Suppressor macrophage treated with lipopolysaccharide for 4 hours (primary cell): ENCODE results near the gene KLHL29.

Source experiments
- DNase-seq: peaks from one replicate; pipeline ENCODE4 v3.0.0-alpha.2; 2020

The KLHL29 gene

GRCh38 chr2:23690421-23691105, 305.6 kb downstream of the KLHL29 start:
- no peak for DNase-seq

DNA sequence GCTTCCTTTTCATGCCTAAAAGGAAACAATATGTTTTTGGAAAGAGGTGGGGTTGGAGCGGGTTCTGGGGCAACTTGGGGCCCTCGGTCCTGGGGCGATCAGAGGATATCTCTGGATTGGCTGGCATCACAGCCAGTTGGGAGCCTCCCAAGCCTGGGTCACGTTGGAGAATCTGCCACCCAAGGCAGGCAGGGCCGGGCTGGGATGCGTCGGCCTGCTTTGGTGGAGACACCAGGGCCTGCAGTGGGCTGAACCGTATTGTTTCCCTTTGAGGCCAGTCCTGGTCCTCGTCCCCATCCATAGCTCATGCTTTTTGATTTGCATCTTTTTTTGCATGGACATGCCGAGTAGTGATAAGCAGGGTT, 306.1 kb downstream of the KLHL29 start:
- DNase-seq = no peak

DNA sequence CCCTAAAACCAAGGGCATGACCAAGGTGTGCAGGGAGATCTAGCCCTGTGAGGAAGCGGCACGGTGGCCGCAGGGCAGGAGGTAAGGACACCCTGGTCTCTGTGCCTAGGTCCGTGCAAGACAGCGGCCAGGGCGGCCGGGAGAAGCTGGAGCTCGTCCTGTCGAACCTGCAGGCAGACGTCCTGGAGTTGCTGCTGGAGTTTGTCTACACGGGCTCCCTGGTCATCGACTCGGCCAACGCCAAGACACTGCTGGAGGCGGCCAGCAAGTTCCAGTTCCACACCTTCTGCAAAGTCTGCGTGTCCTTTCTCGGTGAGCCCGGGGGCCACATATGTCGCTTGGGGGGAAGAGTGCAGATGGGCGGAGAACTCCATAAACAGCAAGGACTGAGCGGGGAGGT, 306.6 kb downstream of the KLHL29 start:
- no peak for DNase-seq

GRCh38 chr2:23692263-23692662, 307.3 kb downstream of the KLHL29 start:
- DNase-seq = no peak

DNA sequence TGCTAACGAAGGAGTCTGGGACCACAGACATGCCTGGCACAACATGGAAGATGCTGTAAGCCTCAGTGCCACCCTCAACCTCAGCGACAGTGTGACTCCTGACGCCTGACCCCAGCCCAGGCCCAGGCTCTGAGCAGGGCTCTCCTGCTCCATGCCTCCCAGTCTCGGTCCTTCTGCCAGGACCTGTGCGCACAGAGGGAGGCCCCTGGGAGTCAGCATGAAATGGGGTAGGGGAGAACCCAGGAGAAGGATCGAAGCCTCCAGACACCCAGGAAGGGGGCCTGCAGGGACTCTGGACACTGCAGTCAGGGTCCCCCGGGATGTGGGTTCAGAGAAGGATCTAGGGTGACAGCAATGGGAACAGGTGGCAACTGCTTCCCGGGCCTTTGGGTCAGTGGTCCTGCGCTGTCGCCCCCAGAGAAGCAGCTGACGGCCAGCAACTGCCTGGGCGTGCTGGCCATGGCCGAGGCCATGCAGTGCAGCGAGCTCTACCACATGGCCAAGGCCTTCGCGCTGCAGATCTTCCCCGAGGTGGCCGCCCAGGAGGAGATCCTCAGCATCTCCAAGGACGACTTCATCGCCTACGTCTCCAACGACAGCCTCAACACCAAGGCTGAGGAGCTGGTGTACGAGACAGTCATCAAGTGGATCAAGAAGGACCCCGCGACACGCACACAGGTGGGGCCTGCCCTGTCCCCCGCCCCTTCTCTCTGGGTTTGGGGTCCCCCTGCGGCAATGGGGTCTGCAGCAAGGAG, 308.0 kb downstream of the KLHL29 start:
- DNase-seq = no peak

GRCh38 chr2:23693606-23693951, 308.6 kb downstream of the KLHL29 start:
- no peak for DNase-seq

DNA sequence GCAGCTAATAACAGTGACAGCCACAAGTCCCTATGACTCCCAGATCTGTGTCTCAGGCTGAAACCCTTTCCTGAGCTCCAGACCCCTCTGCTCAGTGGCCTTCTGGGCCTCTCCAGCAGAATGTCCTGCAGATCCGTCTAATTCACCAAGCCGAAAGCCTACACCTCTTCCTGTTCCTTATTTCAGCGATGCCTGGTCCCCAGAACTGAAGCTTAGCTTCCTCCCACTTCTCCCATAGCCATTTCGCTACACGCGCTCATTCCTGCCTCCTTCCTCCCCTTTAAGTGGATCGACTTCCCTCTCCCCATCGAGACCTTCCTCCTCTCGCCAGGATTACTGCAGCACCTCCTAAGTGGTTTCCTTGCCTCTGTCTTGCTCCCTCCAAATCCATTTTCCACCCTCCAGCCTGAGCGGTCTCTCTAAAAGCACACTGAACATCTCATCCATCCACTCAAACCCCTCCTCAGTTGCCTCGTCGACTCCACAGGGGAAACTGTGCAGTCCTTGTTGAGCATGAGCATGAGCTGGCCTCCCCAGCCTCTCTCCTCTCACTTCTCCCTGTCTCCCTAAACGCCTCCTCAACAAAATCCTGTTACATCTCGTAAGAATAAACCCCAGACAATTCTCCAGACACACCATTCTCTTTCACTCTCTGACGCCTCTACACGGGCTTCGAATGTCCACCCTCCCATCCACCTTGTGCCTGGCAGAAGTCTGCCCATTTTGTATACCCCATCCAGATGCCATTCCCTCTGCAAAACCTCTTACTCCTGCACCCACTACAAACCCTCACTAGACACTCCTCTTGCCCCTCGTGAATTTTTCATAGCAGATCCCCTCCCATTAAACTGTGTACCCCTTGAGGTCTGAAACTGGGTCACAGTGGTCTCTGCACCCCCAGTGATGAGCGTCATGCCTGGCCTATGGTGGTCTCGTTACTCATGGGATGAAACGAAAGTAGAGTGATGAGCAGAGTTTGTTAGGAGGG, 309.4 kb downstream of the KLHL29 start:
- peak; percentile 5 for DNase-seq

- DNase-seq = no peak
These were observed 310.4 kb downstream of the KLHL29 start for GRCh38 chr2:23695214-23695889.

DNA sequence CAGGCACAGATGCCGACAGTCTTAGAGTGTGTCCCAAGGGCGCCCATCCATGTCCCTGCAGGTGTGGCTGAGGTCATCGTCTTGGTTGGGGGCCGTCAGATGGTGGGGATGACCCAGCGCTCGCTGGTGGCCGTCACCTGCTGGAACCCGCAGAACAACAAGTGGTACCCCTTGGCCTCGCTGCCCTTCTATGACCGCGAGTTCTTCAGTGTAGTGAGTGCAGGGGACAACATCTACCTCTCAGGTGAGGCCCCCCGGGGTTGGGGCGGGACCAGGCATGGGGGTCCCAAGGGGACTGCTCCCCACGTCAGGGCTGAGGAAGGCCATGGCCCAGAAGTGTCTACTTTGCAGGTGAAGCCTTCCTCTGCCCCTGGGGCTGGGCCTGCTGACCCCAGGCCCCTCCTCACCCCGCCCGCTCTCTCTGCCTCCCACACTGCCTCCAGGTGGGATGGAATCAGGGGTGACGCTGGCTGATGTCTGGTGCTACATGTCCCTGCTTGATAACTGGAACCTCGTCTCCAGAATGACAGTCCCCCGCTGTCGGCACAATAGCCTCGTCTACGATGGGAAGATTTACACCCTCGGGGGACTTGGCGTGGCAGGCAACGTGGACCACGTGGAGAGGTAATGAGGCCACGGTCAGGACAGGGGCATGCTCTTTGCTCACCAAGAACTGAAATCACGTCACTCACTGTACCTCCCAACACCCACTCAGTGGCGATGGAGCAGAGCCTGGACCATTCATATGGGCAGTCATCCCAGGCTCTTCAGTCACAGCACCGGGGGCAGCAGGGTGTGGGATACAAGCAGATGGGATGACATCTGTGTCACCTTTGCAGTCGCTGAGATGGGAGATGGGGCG, 311.1 kb downstream of the KLHL29 start:
- DNase-seq = no peak

DNA sequence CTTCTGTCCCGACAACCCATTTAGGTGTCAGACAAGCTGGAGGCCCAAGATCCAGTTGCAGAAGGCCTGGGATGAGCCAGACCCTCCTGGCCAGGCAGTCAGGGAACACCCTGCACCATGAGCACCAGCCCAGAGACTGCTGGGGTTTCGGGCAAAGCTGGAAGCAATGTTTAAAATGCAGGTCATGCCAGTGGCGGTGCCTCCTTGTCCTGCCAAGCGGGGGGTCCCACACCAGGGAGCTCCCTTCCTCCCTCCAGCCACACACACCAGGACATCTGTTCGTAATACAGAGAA, 311.7 kb downstream of the KLHL29 start:
- DNase-seq = no peak

- no peak for DNase-seq
These were observed 312.5 kb downstream of the KLHL29 start for GRCh38 chr2:23697256-23698075.

GRCh38 chr2:23698116-23698693, 313.2 kb downstream of the KLHL29 start:
- DNase-seq = no peak

DNA sequence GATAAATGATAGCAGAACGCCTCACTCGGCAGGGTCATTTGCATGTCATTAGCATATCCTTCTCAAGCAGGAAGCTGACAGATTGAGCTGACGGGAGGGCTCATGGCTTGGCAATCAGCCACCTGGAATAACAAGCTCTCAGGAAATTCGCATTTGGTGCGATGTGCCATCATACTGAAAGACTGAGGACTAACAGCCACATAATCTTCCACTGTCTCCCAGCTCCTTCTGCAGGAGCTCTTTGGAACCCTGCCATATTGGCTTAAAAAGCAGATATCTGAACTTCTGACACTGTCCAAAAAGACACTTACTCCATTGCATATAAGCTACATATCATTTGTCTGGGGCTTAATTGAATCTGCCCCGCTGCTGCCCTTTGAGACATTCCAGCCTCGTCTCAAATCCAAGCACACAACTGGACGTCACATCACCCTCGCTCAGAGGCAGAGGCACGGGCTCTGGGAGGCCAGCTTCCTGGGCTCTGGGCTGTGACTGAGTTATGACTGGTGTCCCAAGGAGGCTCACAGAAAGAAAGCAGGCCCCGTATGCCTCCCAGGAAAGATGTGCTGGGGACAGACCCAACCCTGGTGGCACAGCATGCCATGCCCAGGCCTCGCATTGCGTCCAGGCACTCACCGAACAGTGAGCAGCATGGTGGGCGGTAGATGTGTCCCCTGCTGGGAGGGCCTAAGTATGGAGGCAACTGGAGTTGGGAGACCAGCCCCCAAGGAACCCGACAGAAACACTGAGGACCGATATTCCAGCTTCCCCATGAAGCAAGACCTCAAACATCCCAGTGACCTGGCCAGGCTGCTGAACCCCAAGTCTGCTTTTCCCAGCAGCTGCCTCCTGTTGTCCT, 314.0 kb downstream of the KLHL29 start:
- DNase-seq = no peak

GRCh38 chr2:23699580-23699925, 314.6 kb downstream of the KLHL29 start:
- DNase-seq = no peak

GRCh38 chr2:23700627-23701026, 315.6 kb downstream of the KLHL29 start:
- DNase-seq = no peak

DNA sequence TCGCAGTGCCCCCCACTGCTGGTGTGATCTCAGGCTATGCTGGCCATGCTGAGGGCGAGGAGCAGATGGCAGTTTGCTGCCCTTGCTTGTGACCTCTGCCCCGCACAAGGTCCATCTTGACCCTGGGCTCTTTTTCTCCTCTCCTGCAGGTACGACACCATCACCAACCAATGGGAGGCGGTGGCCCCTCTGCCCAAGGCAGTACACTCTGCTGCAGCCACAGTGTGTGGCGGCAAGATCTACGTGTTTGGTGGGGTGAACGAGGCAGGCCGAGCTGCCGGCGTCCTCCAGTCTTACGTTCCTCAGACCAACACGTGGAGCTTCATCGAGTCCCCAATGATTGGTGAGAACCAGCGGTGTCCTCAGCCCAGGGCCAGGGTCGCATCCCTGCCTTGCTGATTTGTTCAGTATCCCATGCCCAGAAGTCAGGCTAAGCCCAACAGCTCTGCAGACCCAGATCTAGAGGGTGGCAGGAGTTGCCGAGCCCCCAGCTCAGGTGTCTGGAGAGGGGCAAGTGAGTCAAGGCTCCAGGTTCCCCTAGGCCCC, 318.1 kb downstream of the KLHL29 start:
- DNase-seq = no peak

- no peak for DNase-seq
These were observed 318.8 kb downstream of the KLHL29 start for GRCh38 chr2:23703583-23704385.

GRCh38 chr2:23705771-23706612, 321.0 kb downstream of the KLHL29 start:
- no peak for DNase-seq
